GM21825 (cell line): ENCODE data around the gene NTPCR.
A peak's percentile ranks its signal among the peaks of the same experiment; 100 is the strongest.
"Not testable (repeated sequence)": the region's sequence is repeated elsewhere in the genome, so short reads cannot be mapped to it uniquely, and the experiment has no call there.

Source experiments
- ATAC-seq: cut with Tn5 transposase; IDR thresholded peaks from one replicate; pipeline ENCODE4 v1.9.1; 2021; ENCODE audit warnings: mild to moderate bottlenecking, moderate library complexity; ENCODE audit not compliant: unreplicated experiment

Gene NTPCR

GRCh38 chr1:232925421-232926220, 24.8 kb upstream of the NTPCR start:
- no peak for ATAC-seq

GRCh38 chr1:232927166-232927565, 23.2 kb upstream of the NTPCR start:
- not testable (repeated sequence) for ATAC-seq

GRCh38 chr1:232927830-232928505, 22.4 kb upstream of the NTPCR start:
- ATAC-seq: no peak

- ATAC-seq: no peak
Observed at GRCh38 chr1:232932486-232933425, 17.7 kb upstream of the NTPCR start.

- no peak for ATAC-seq
Observed at GRCh38 chr1:232936941-232937340, 13.5 kb upstream of the NTPCR start.

- no peak for ATAC-seq
Observed at GRCh38 chr1:232937741-232938375, 12.6 kb upstream of the NTPCR start.

- ATAC-seq: no peak
Observed at GRCh38 chr1:232938926-232939325, 11.5 kb upstream of the NTPCR start.

- ATAC-seq: no peak
Observed at GRCh38 chr1:232939748-232940147, 10.7 kb upstream of the NTPCR start.

GRCh38 chr1:232940262-232940661, 10.1 kb upstream of the NTPCR start:
- ATAC-seq: peak; percentile 56

GRCh38 chr1:232942413-232943294, 7.8 kb upstream of the NTPCR start:
- no peak for ATAC-seq

- ATAC-seq: peak; percentile 44
Observed at GRCh38 chr1:232943679-232944252, 6.6 kb upstream of the NTPCR start.

GRCh38 chr1:232944347-232944746, 6.1 kb upstream of the NTPCR start:
- no peak for ATAC-seq

- ATAC-seq: no peak
Observed at GRCh38 chr1:232949636-232950196, 695 bp upstream of the NTPCR start.

GRCh38 chr1:232951180-232951579, 769 bp downstream of the NTPCR start:
- peak; percentile 28 for ATAC-seq

- ATAC-seq: no peak
Observed at GRCh38 chr1:232951605-232952004, 1.2 kb downstream of the NTPCR start.

- ATAC-seq: peak; percentile 47
Observed at GRCh38 chr1:232952514-232953499, 2.4 kb downstream of the NTPCR start.

- no peak for ATAC-seq
Observed at GRCh38 chr1:232954594-232955365, 4.4 kb downstream of the NTPCR start.
